ENCODE data around the gene ATP11A.

ATP11A gene

GRCh38 chr13:112826565-112826964, 136.7 kb downstream of the ATP11A start:
- DNase-seq (ENCODE audit: low read depth, low spot score) = no peak
- in situ Hi-C loops (cut with HindIII; ENCODE audit: low sequenced_read_pairs) = no loop called here
- no peak for TF ChIP-seq CTCF (IDR thresholded peaks at IDR 0.05; ENCODE audit: low read depth, low read length)

GRCh38 chr13:112828082-112828699, 138.4 kb downstream of the ATP11A start:
- no peak overlapping the region for H3K4me3 ChIP-seq (ENCODE audit: low read depth, low read length)
- TF ChIP-seq CTCF (IDR thresholded peaks at IDR 0.05; ENCODE audit: low read depth, low read length) = no peak
- no peak for DNase-seq (ENCODE audit: low read depth, low spot score)
- in situ Hi-C loops (cut with HindIII; ENCODE audit: low sequenced_read_pairs) = no loop called here

More at GRCh38 chr13:112826565-112826964, 136.7 kb downstream of the ATP11A start:
- H3K4me3 ChIP-seq (ENCODE audit: low read depth, low read length) = no peak overlapping the region

- in situ Hi-C loops (cut with HindIII; ENCODE audit: low sequenced_read_pairs) = no loop called here
- no peak for TF ChIP-seq CTCF (IDR thresholded peaks at IDR 0.05; ENCODE audit: low read depth, low read length)
- no peak for DNase-seq (ENCODE audit: low read depth, low spot score)
- no peak overlapping the region for H3K4me3 ChIP-seq (ENCODE audit: low read depth, low read length)
Measured at GRCh38 chr13:112828756-112829155, 138.9 kb downstream of the ATP11A start.

- no peak for DNase-seq (ENCODE audit: low read depth, low spot score)
- TF ChIP-seq CTCF (IDR thresholded peaks at IDR 0.05; ENCODE audit: low read depth, low read length) = no peak
- in situ Hi-C loops (cut with HindIII; ENCODE audit: low sequenced_read_pairs) = no loop called here
- H3K4me3 ChIP-seq (ENCODE audit: low read depth, low read length) = no peak overlapping the region
Measured at GRCh38 chr13:112831196-112831595, 141.4 kb downstream of the ATP11A start.

- DNase-seq (ENCODE audit: low read depth, low spot score) = no peak
- TF ChIP-seq CTCF (IDR thresholded peaks at IDR 0.05; ENCODE audit: low read depth, low read length) = no peak
- no peak overlapping the region for H3K4me3 ChIP-seq (ENCODE audit: low read depth, low read length)
- in situ Hi-C loops (cut with HindIII; ENCODE audit: low sequenced_read_pairs) = no loop called here
Measured at GRCh38 chr13:112831801-112832200, 142.0 kb downstream of the ATP11A start.

GRCh38 chr13:112832811-112833210, 143.0 kb downstream of the ATP11A start:
- in situ Hi-C loops (cut with HindIII; ENCODE audit: low sequenced_read_pairs) = no loop called here
- no peak overlapping the region for H3K4me3 ChIP-seq (ENCODE audit: low read depth, low read length)
- TF ChIP-seq CTCF (IDR thresholded peaks at IDR 0.05; ENCODE audit: low read depth, low read length) = no peak
- no peak for DNase-seq (ENCODE audit: low read depth, low spot score)

All from astrocyte of the spinal cord (primary cell).